GM21825 (cell line): ENCODE results near the gene CP.
"Not testable (repeated sequence)": the region's sequence is repeated elsewhere in the genome, so short reads cannot be mapped to it uniquely, and the experiment has no call there.

ENCODE experiments used
- ATAC-seq: cut with Tn5 transposase; IDR thresholded peaks from one replicate; pipeline ENCODE4 v1.9.1; 2021; ENCODE audit warnings: mild to moderate bottlenecking, moderate library complexity; ENCODE audit not compliant: unreplicated experiment

Gene CP

DNA sequence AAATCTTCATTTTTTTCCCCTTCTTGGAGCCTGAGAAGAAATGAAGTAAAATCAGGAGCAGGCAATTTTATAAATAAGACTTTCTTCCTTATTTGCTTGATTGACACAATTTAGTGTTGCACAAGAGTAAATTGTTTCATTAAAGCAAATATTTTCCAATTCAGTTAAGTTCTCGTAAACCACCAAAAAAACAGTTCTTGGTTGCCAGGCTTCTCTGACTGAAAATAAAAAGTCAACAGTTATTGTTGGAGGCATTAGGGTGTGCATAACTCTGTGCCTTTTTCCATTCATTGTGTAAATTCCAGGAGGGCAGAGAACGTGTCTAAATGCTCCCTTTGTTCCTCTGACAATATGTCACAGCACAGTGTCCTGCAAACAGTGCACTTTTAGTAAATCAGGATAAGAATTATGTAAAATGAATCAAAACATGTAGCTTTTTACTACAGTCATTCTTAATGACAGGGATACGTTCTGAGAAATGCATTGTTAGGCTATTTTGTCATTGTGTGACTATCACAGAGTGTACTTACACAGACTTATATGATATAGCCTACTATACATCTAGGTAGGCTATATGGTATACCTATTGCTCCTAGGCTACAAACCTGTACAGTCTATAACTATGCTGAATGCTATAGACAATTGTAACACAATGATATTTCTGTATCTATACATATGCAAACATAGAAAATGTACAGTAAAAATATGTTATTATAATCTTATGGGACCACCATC lies at the start of gene CP:
Gene CP, minus strand, starts transcription at position 47 of the 735 bp plus-strand sequence. Its CDS starts 37 bp downstream, at position 10.
- ATAC-seq, result no peak

- ATAC-seq, result no peak
Measured at GRCh38 chr3:149270180-149270579, 48.6 kb upstream of the CP start.

- no peak for ATAC-seq
Measured at GRCh38 chr3:149269687-149270086, 48.1 kb upstream of the CP start.

- peak; percentile 55 for ATAC-seq
Measured at GRCh38 chr3:149267565-149267964, 45.9 kb upstream of the CP start.

DNA sequence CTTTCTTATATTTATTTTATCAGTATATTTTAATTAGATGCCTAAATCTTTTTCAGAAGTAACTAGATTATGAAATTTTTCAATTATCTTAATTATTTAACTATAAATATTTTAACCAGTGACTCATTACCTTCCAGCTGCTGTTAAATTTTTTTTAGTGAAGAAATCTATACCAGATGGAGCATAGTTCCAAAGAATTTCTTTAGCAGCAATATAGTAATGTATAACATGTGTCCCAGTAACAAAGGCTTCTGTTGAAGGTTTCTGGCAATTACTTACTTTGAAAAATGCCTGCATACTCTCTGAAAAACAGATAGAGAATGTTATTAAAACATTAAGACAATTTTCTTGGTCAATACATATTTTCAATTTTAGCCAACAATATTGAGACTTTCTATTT lies 45.1 kb upstream of the CP start:
- no peak for ATAC-seq

DNA sequence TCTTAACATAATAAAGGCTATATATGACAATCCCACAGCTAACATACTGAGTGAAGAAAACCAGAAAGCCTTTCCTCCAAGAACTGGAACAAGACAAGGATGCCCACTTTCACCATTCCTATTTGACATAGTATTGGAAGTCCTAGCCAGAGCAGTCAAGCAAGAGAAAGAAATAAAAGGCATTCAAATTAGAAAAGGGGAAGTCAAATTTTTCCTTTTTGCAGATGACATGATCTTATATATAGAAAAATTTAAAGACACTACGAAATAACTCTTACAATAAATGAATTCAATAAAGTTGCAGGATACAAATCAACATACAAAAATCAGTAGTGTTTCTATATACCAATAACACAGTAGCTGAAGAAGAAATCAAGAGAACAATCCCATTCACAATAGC lies 42.2 kb upstream of the CP start:
- ATAC-seq, result no peak

DNA sequence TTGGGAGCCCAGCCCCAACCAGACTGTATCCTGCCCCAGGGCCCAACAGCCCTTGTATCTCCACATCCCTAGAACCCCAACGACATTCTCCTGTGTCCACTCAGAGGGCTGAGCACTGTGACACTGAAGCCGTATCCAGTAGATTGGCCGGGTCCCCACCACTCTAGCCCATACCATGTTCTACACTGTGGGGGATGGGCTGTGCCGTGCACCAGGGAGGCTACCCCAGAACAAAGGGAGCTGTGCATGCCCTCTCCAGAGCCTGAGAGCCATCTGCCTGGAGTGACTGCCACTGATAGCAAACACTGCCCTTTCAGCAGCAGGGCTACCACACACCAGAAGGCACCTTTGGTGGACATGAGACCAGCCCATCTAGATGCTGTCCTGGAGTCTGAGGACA lies 37.1 kb upstream of the CP start:
- no peak for ATAC-seq

DNA sequence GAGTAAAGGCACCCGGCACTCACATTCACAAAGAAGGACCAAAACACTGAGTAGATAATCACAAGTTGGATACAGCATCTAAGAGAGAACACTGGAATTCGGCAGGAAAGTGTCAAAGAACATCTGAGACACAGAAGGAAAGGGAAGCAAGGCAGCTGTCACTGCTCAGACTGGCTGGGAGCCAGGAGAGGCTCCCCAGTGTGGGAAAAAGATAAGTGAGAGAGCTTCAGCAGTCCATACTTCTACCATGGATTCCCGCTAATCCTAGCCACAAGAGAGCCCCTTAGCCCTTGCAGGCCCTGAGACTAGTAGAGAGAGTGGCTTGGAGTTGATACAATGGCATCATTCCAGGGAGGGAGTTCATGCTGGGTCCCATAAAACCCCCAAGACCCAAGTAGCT lies 36.7 kb upstream of the CP start:
- no peak for ATAC-seq

- no peak for ATAC-seq
Measured at GRCh38 chr3:149252272-149252671, 30.6 kb upstream of the CP start.

DNA sequence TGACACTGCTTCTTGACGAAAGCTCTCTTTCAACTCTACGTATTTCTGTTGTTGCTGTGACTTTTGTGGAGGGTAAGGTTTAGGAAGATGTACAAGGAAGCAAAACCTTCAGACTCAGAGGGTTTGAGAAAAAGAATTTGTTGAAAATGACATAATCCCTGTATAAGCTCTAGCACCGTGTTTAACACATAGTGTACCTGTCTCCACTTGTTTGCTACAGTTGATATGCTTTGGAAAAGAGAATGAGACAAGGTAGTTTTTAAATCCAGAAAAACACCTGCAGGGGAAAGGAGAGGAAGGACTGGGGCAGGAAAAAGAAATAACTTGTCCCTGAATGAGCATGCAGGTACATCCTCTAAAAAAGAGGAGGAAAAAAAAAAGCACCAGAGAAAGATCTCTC lies 29.6 kb upstream of the CP start:
- ATAC-seq, result no peak

DNA sequence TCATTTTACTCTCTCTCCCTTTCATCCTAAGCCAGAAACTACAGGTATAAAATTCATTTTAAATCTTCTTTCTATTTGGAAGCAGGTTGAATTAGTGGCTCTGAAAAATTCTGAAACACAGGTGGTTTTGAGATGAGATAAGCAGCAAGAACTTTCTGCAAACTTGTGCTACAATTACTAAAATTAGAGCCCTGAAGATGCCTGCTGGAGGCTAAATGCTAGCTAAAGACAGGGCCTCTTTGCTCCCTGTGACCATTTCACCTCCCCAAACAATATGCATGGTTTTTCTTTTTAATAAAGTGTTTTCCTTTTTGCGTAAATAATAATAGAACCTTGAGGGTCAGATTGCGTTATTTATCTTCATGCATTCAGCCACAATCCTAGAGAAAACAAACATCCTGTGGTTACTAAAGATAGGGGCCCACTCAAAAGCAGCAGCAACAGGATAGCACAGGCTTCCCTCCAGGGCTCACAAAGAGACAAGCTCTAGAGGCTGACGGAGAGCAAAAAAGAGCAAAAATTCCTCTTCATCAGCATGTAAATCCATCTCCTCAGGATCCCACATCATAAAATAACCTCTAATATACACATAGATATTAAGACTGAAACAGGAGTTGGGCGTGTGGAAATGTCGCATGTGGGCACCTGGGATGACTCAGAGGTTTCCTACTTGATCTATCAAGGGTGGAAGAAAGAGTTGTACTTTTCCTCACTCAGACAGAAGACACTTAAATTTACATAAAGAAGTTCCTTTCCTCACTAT lies 26.5 kb upstream of the CP start:
- peak; percentile 51 for ATAC-seq

GRCh38 chr3:149247008-149247710 lies 25.5 kb upstream of the CP start:
- no peak for ATAC-seq

DNA sequence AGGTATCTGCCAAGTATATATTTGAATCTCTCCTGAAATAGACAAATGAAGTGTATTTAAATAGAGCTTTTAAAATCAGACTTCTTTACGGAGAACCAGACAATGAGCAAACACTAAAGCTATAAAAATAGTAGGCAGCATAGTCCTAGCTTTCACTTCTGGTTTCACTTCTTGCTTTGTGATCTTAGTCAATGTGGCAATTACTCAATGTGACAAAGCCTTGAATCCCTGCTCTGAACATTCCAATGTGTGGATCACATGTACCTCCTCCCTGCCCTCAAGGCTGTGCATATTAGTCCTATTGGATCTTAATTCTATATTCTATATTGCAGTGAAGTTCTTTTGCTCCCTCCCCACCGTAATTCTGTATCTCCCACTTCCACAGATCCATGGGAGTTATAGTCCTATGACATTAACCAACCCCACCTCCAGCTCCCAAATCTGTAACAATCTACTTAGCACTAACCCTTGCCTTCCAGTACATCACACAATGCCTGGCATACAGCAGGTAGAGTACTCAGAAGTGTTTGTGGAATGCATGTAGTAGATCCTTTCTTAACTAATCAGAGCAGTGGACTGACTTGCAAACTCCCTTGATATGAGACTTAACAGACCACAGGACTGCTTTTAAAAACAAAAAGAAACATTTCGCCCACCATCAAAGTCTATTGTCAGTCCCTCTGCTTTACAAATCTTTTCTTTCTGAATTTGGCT lies 24.3 kb upstream of the CP start:
- ATAC-seq, result peak; percentile 73

- ATAC-seq, result peak; percentile 41
Measured at GRCh38 chr3:149243540-149243939, 21.9 kb upstream of the CP start.

- no peak for ATAC-seq
Measured at GRCh38 chr3:149239357-149239936, 17.8 kb upstream of the CP start.

GRCh38 chr3:149238268-149238667 lies 16.6 kb upstream of the CP start:
- ATAC-seq, result not testable (repeated sequence)

DNA sequence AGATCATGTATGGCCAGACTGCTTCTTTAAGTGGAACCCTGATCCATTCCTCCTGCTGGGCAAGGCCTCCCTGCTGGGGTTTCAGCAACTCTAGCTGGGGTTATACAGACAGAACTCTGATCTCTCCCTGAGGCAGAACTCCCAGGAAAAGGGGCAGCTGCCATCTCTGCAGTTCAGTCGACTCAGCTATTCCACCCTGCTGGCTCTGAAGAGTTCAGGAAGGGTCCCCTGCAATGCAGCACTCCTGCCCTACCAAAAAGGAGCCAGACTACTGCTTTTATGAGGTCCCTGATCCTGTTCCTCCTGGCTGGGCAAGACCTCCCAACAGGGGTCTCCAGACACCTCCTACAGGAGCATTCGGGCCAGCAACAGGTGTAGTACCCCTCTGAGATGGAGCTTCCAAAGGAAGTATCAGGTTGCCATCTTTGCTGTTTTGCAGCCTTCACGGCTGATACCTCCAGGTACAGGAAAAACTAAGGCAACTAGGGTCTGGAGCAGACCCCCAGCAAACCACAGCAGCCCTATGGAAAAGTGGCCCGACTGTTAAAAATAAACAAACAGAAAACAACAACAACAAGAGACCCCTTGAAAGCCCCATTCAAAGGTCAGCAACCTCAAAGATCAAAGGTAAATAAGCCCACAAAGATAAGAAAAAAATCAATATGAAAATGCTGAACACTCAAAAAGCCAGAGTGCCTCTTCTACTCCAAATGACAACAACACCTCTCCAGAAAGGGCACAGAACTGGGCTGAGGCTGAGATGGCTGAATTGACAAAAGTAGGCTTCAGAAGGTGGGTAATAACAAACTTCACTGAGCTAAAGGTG lies 14.2 kb upstream of the CP start:
- ATAC-seq, result no peak

DNA sequence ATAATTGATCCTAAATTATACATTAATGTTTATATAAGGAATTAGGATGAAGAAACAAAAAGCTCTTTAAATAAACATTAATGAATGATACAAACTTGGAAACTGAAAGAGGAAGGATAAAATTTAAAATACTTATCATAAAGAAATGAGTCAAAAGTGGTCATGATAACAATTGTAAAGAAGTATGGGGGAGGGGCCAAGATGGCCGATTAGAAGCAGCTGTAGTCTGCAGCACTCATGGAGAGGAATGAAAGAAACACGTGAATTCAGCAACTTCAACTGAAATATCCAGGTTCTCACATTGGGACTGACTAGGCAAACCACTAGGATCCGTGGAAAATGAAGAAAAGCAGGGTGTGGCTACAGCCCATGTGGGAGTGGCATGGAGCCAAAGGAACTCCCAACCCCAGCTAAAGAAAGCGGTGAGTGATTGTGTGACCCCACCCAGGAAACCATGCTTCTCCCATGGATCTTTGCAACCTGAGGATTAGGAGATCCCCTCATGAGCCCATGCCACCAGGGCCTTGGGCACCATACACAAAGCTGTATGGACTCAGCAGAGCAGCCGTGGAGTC lies 13.1 kb upstream of the CP start:
- ATAC-seq, result no peak

GRCh38 chr3:149233323-149233722 lies 11.7 kb upstream of the CP start:
- no peak for ATAC-seq

GRCh38 chr3:149231871-149232270 lies 10.2 kb upstream of the CP start:
- no peak for ATAC-seq
